IPS-18c (cell line): ENCODE data around the gene MIPOL1.
A peak's percentile ranks its signal among the peaks of the same experiment; 100 is the strongest.

Source experiments
- H3K4me3 ChIP-seq: 2 replicates; pipeline ENCODE4 v1.7.0; 2013; ENCODE audit warnings: low read depth, mild to moderate bottlenecking, low read length, moderate library complexity; ENCODE audit not compliant: insufficient read depth
- H3K9me3 ChIP-seq: one replicate; pipeline ENCODE4 v1.6.1; 2013; ENCODE audit warnings: mild to moderate bottlenecking, low read length, moderate library complexity; ENCODE audit not compliant: control insufficient read depth, insufficient read depth

Gene MIPOL1

GRCh38 chr14:37566811-37567371, 369.2 kb downstream of the MIPOL1 start:
- no peak overlapping the region for H3K4me3 ChIP-seq
- H3K9me3 ChIP-seq: no peaks in the 10 kb centered on the region

GRCh38 chr14:37569729-37570128, 372.0 kb downstream of the MIPOL1 start:
- H3K9me3 ChIP-seq: no peaks in the 10 kb centered on the region
- no peak overlapping the region for H3K4me3 ChIP-seq

- H3K4me3 ChIP-seq: no peak overlapping the region
- no peaks in the 10 kb centered on the region for H3K9me3 ChIP-seq
Measured at GRCh38 chr14:37571391-37571790, 373.7 kb downstream of the MIPOL1 start.

- no peak overlapping the region for H3K4me3 ChIP-seq
- no peaks in the 10 kb centered on the region for H3K9me3 ChIP-seq
Measured at GRCh38 chr14:37573356-37573755, 375.6 kb downstream of the MIPOL1 start.

GRCh38 chr14:37579274-37579673, 381.5 kb downstream of the MIPOL1 start:
- Histone ChIP-seq H3K4me3 (no peak overlapping the region), H3K9me3 (no peaks in the 10 kb centered on the region)

GRCh38 chr14:37580146-37580545, 382.4 kb downstream of the MIPOL1 start:
- H3K9me3 ChIP-seq: no peaks in the 10 kb centered on the region
- H3K4me3 ChIP-seq: no peak overlapping the region

GRCh38 chr14:37583358-37584210, 385.8 kb downstream of the MIPOL1 start:
- H3K4me3 ChIP-seq: peak overlapping the region; percentile 34
- H3K9me3 ChIP-seq: no peaks in the 10 kb centered on the region

- peak overlapping the region; percentile 41; the same call in 1 of the 2 replicates for H3K4me3 ChIP-seq
- no peaks in the 10 kb centered on the region for H3K9me3 ChIP-seq
Measured at GRCh38 chr14:37584211-37585100, 386.7 kb downstream of the MIPOL1 start.

GRCh38 chr14:37585101-37585511, 387.4 kb downstream of the MIPOL1 start:
- Histone ChIP-seq H3K4me3 (no peak overlapping the region), H3K9me3 (no peaks in the 10 kb centered on the region)

GRCh38 chr14:37585971-37586796, 388.4 kb downstream of the MIPOL1 start:
- Histone ChIP-seq H3K4me3 (no peak overlapping the region), H3K9me3 (no peaks in the 10 kb centered on the region)

- H3K4me3 ChIP-seq: no peak overlapping the region
- no peaks in the 10 kb centered on the region for H3K9me3 ChIP-seq
Measured at GRCh38 chr14:37586797-37587130, 389.0 kb downstream of the MIPOL1 start.

- H3K4me3 ChIP-seq: peak overlapping the region; percentile 42; the same call in 1 of the 2 replicates
- H3K9me3 ChIP-seq: no peaks in the 10 kb centered on the region
Measured at GRCh38 chr14:37587131-37587803, 389.5 kb downstream of the MIPOL1 start.

GRCh38 chr14:37587881-37588666, 390.3 kb downstream of the MIPOL1 start:
- Histone ChIP-seq H3K4me3 (peak overlapping the region; percentile 42), H3K9me3 (no peaks in the 10 kb centered on the region)

- Histone ChIP-seq H3K4me3 (peak overlapping the region; percentile 42), H3K9me3 (no peaks in the 10 kb centered on the region)
Measured at GRCh38 chr14:37588667-37588955, 390.9 kb downstream of the MIPOL1 start.

- no peak overlapping the region; the same call in 1 of the 2 replicates for H3K4me3 ChIP-seq
- no peaks in the 10 kb centered on the region for H3K9me3 ChIP-seq
Measured at GRCh38 chr14:37588956-37589714, 391.4 kb downstream of the MIPOL1 start.
